ENCODE data around the gene EFEMP2.
A peak's percentile ranks its signal among the peaks of the same experiment; 100 is the strongest.

EFEMP2 gene

GRCh38 chr11:65912845-65913244, 40.2 kb upstream of the EFEMP2 start:
- H3K27ac ChIP-seq, result no peak overlapping the region
- no peak for TF ChIP-seq CTCF (conservative IDR thresholded peaks at IDR 0.05)

- peak overlapping the region; percentile 43; the same call in 1 of the 2 replicates for H3K27ac ChIP-seq
- peak; percentile 95 for TF ChIP-seq CTCF (conservative IDR thresholded peaks at IDR 0.05)
Observed at GRCh38 chr11:65911682-65912568, 39.3 kb upstream of the EFEMP2 start.

GRCh38 chr11:65907878-65908277, 35.3 kb upstream of the EFEMP2 start:
- H3K27ac ChIP-seq, result no peak overlapping the region
- no peak for TF ChIP-seq CTCF (conservative IDR thresholded peaks at IDR 0.05)

- no peak overlapping the region for H3K27ac ChIP-seq
- TF ChIP-seq CTCF (conservative IDR thresholded peaks at IDR 0.05), result no peak
Observed at GRCh38 chr11:65906602-65907001, 34.0 kb upstream of the EFEMP2 start.

- H3K27ac ChIP-seq, result no peak overlapping the region
Observed at GRCh38 chr11:65903715-65904114, 31.1 kb upstream of the EFEMP2 start.

GRCh38 chr11:65903068-65903481, 30.5 kb upstream of the EFEMP2 start:
- no peak for TF ChIP-seq CTCF (conservative IDR thresholded peaks at IDR 0.05)
- no peak overlapping the region for H3K27ac ChIP-seq

More at GRCh38 chr11:65903715-65904114, 31.1 kb upstream of the EFEMP2 start:
- no peak for TF ChIP-seq CTCF (conservative IDR thresholded peaks at IDR 0.05)

GRCh38 chr11:65900899-65901180, 28.2 kb upstream of the EFEMP2 start:
- peak overlapping the region; percentile 33; the same call in 1 of the 2 replicates for H3K27ac ChIP-seq

More at GRCh38 chr11:65900899-65901180, 28.2 kb upstream of the EFEMP2 start:
- TF ChIP-seq CTCF (conservative IDR thresholded peaks at IDR 0.05), result no peak
